Body of pancreas (tissue), 4 donors: ENCODE results near the gene CYSLTR2. TPM values are rescaled to one million over a fixed set of nuclear protein-coding genes. Genes with fewer than 3 reads are reported as not detected.

Source experiments
- ATAC-seq: fragments of 150-250 bp; one replicate; pipeline ENCODE4 v1.9.1; 2016
- DNase-seq, 4 donors: peaks; one replicate each; pipeline ENCODE4 v3.0.0-alpha.2; 2019
- H3K27ac ChIP-seq, 4 donors: fragments of 200-600 bp; sonication (generic); 1 replicate in 3 of 4; 2 replicates in 1 of 4; pipeline versions ENCODE4 v1.5.1 to v1.6.1; 2016 to 2019; ENCODE audit warnings: mild to moderate bottlenecking in 1 of 4, mixed read lengths in 1 of 4, moderate library complexity in 1 of 4
- H3K27me3 ChIP-seq, 2 donors: fragments of 200-600 bp; sonication (generic); one replicate each; pipeline ENCODE4 v1.6.0; 2016; ENCODE audit warnings: mild to moderate bottlenecking in 1 of 2
- H3K36me3 ChIP-seq, 2 donors: fragments of 200-600 bp; sonication (generic); replicated peaks in 1 of 2; 2 replicates each; pipeline ENCODE4 v1.5.1; 2016; ENCODE audit warnings: low read depth in 2 of 2; ENCODE audit not compliant: insufficient read depth in 1 of 2
- H3K4me1 ChIP-seq: fragments of 200-600 bp; sonication (generic); one replicate; pipeline ENCODE4 v1.6.0; 2016
- H3K4me3 ChIP-seq, 2 donors: fragments of 200-600 bp; sonication (generic); 1 replicate in 1 of 2; 2 replicates in 1 of 2; pipeline ENCODE4 v1.5.1; 2016 to 2019
- H3K9me3 ChIP-seq, 3 donors: fragments of 200-600 bp; sonication (generic); 1 replicate in 2 of 3; 2 replicates in 1 of 3; pipeline ENCODE4 v1.5.1; 2016
- CTCF ChIP-seq, 7 experiments: fragments of 450-650 bp in 4 of 7; fragments of 200-600 bp in 3 of 7; sonication (generic) in 3 of 7; IDR thresholded peaks; one replicate each; pipeline ENCODE4 v1.5.1; 2016 to 2019; ENCODE audit warnings: antibody characterized with exemption in 7 of 7
- POLR2A ChIP-seq, 3 donors: fragments of 450-650 bp; IDR thresholded peaks; one replicate each; pipeline ENCODE4 v1.6.1; 2016; ENCODE audit warnings: antibody characterized with exemption in 3 of 3, mild to moderate bottlenecking in 2 of 3
- WGBS, 2 donors: methylation state at CpG; one replicate each; pipeline ENCODE4 v1.1.5; 2017; 5-methylcytosine and 5-hydroxymethylcytosine counted together
- intact Hi-C: fragments of 100-400 bp; cut with DNase I; formaldehyde crosslinking; loops from one replicate; pipeline ENCODE4 v1.15.1; 2023
- total RNA-seq, 2 donors: library from RNA; depleted of rRNA; stranded (reverse); fragments of >200 nt; gene quantifications; one replicate each; pipeline ENCODE4 v1.1.0, GENCODE V29; 2016

The CYSLTR2 gene
- total RNA-seq, 2 donors from 2014 or later = 0.52 TPM; not detected in 1

GRCh38 chr13:48681905-48682304 lies 28.2 kb downstream of the CYSLTR2 start:
- no peaks in the 10 kb centered on the region for H3K9me3 ChIP-seq
- DNase-seq = no peak
- no peaks in the 10 kb centered on the region for H3K4me1 ChIP-seq
- H3K36me3 ChIP-seq = no peaks in the 10 kb centered on the region
- no peaks in the 10 kb centered on the region for H3K27me3 ChIP-seq
- no peak overlapping the region for H3K4me3 ChIP-seq
- intact Hi-C loops = no loop called here
- 56 to 77% methylated on average over 1 of the region's 1 CpG for WGBS, 2 donors
- no peak for ATAC-seq
- no peak for TF ChIP-seq POLR2A (IDR thresholded peaks at IDR 0.05)
- TF ChIP-seq CTCF (IDR thresholded peaks at IDR 0.05) = no peak
- no peak overlapping the region for H3K27ac ChIP-seq

- Histone ChIP-seq H3K27me3 (no peaks in the 10 kb centered on the region), H3K27ac (no peak overlapping the region), H3K36me3 (no peaks in the 10 kb centered on the region), H3K4me1 (no peaks in the 10 kb centered on the region), H3K4me3 (no peak overlapping the region), H3K9me3 (no peaks in the 10 kb centered on the region)
- DNase-seq (no peak), ATAC-seq (no peak)
- intact Hi-C loops = no loop called here
- TF ChIP-seq CTCF (IDR thresholded peaks at IDR 0.05) (no peak), POLR2A (IDR thresholded peaks at IDR 0.05) (no peak)
- WGBS, 2 donors = 59 to 60% methylated on average over 2 of the region's 2 CpGs
These were observed 28.7 kb downstream of the CYSLTR2 start for GRCh38 chr13:48682436-48682835.

- intact Hi-C loops = no loop called here
- DNase-seq (no peak), ATAC-seq (no peak)
- H3K4me3 ChIP-seq = no peak overlapping the region
- TF ChIP-seq POLR2A (IDR thresholded peaks at IDR 0.05) (no peak), CTCF (IDR thresholded peaks at IDR 0.05) (no peak)
- H3K36me3 ChIP-seq = no peaks in the 10 kb centered on the region
- WGBS, 2 donors = 86 to 89% methylated on average over 3 of the region's 3 CpGs
- no peaks in the 10 kb centered on the region for H3K9me3 ChIP-seq
- H3K27me3 ChIP-seq = no peaks in the 10 kb centered on the region
- no peaks in the 10 kb centered on the region for H3K4me1 ChIP-seq
- no peak overlapping the region for H3K27ac ChIP-seq
These were observed 33.0 kb downstream of the CYSLTR2 start for GRCh38 chr13:48686636-48687210.

- intact Hi-C loops = no loop called here
- no peaks in the 10 kb centered on the region for H3K4me1 ChIP-seq
These were observed 33.5 kb downstream of the CYSLTR2 start for GRCh38 chr13:48687249-48687648.

More at GRCh38 chr13:48687249-48687648, 33.5 kb downstream of the CYSLTR2 start:
- no peak for TF ChIP-seq CTCF (IDR thresholded peaks at IDR 0.05)
- no peak for TF ChIP-seq POLR2A (IDR thresholded peaks at IDR 0.05)
- ATAC-seq = no peak
- Histone ChIP-seq H3K4me3 (no peak overlapping the region), H3K36me3 (no peaks in the 10 kb centered on the region), H3K27me3 (no peaks in the 10 kb centered on the region), H3K9me3 (no peaks in the 10 kb centered on the region), H3K27ac (no peak overlapping the region)
- no peak for DNase-seq
- 91 to 95% methylated on average over 3 of the region's 3 CpGs for WGBS, 2 donors
